ENCODE results near the gene OCRL.

OCRL gene

GRCh38 chrX:129618997-129619396, 78.9 kb downstream of the OCRL start:
- Histone ChIP-seq H3K9ac (ENCODE audit: low read depth in 1 of 2, low read length in 2 of 2) (no peak overlapping the region), H3K9me3 (ENCODE audit: control insufficient read depth in 2 of 2, low read length in 2 of 2) (no peaks in the 10 kb centered on the region), H3K4me1 (ENCODE audit: control insufficient read depth in 2 of 2, insufficient read depth in 2 of 2, low read length in 2 of 2) (peaks cover 0 to 2% of the 10 kb centered on the region in 2 donors), H3K27ac (ENCODE audit: low read depth in 2 of 2, low read length in 2 of 2) (no peak overlapping the region), H3K4me3 (ENCODE audit: low read length in 2 of 2) (no peak overlapping the region), H3K27me3 (ENCODE audit: control insufficient read depth in 2 of 2, insufficient read depth in 2 of 2, low read length in 2 of 2) (peaks cover 5 to 16% of the 10 kb centered on the region in 2 donors), H3K36me3 (ENCODE audit: control insufficient read depth in 2 of 2, insufficient read depth in 2 of 2, low read length in 2 of 2) (no peaks in the 10 kb centered on the region)

- H3K27me3 ChIP-seq (ENCODE audit: control insufficient read depth in 2 of 2, insufficient read depth in 2 of 2, low read length in 2 of 2), result peaks cover 5 to 11% of the 10 kb centered on the region in 2 donors
Observed at GRCh38 chrX:129622757-129623301, 82.8 kb downstream of the OCRL start.

GRCh38 chrX:129626026-129626425, 86.0 kb downstream of the OCRL start:
- no peaks in the 10 kb centered on the region for H3K4me1 ChIP-seq (ENCODE audit: control insufficient read depth in 2 of 2, insufficient read depth in 2 of 2, low read length in 2 of 2)
- H3K9me3 ChIP-seq (ENCODE audit: control insufficient read depth in 2 of 2, low read length in 2 of 2), result no peaks in the 10 kb centered on the region
- peaks cover 0 to 5% of the 10 kb centered on the region in 2 donors for H3K27me3 ChIP-seq (ENCODE audit: control insufficient read depth in 2 of 2, insufficient read depth in 2 of 2, low read length in 2 of 2)
- no peak overlapping the region for H3K27ac ChIP-seq (ENCODE audit: low read depth in 2 of 2, low read length in 2 of 2)
- no peak overlapping the region for H3K9ac ChIP-seq (ENCODE audit: low read depth in 1 of 2, low read length in 2 of 2)
- H3K4me3 ChIP-seq (ENCODE audit: low read length in 2 of 2), result no peak overlapping the region
- H3K36me3 ChIP-seq (ENCODE audit: control insufficient read depth in 2 of 2, insufficient read depth in 2 of 2, low read length in 2 of 2), result no peaks in the 10 kb centered on the region

More at GRCh38 chrX:129622757-129623301, 82.8 kb downstream of the OCRL start:
- Histone ChIP-seq H3K9ac (ENCODE audit: low read depth in 1 of 2, low read length in 2 of 2) (no peak overlapping the region), H3K27ac (ENCODE audit: low read depth in 2 of 2, low read length in 2 of 2) (no peak overlapping the region), H3K4me1 (ENCODE audit: control insufficient read depth in 2 of 2, insufficient read depth in 2 of 2, low read length in 2 of 2) (peaks cover 0 to 2% of the 10 kb centered on the region in 2 donors), H3K36me3 (ENCODE audit: control insufficient read depth in 2 of 2, insufficient read depth in 2 of 2, low read length in 2 of 2) (no peaks in the 10 kb centered on the region), H3K4me3 (ENCODE audit: low read length in 2 of 2) (no peak overlapping the region), H3K9me3 (ENCODE audit: control insufficient read depth in 2 of 2, low read length in 2 of 2) (no peaks in the 10 kb centered on the region)

- Histone ChIP-seq H3K4me3 (ENCODE audit: low read length in 2 of 2) (no peak overlapping the region), H3K36me3 (ENCODE audit: control insufficient read depth in 2 of 2, insufficient read depth in 2 of 2, low read length in 2 of 2) (no peaks in the 10 kb centered on the region), H3K27ac (ENCODE audit: low read depth in 2 of 2, low read length in 2 of 2) (no peak overlapping the region), H3K9ac (ENCODE audit: low read depth in 1 of 2, low read length in 2 of 2) (no peak overlapping the region), H3K27me3 (ENCODE audit: control insufficient read depth in 2 of 2, insufficient read depth in 2 of 2, low read length in 2 of 2) (no peaks in the 10 kb centered on the region), H3K9me3 (ENCODE audit: control insufficient read depth in 2 of 2, low read length in 2 of 2) (no peaks in the 10 kb centered on the region), H3K4me1 (ENCODE audit: control insufficient read depth in 2 of 2, insufficient read depth in 2 of 2, low read length in 2 of 2) (no peaks in the 10 kb centered on the region)
Observed at GRCh38 chrX:129629837-129630236, 89.8 kb downstream of the OCRL start.

- Histone ChIP-seq H3K9ac (ENCODE audit: low read depth in 1 of 2, low read length in 2 of 2) (no peak overlapping the region), H3K4me1 (ENCODE audit: control insufficient read depth in 2 of 2, insufficient read depth in 2 of 2, low read length in 2 of 2) (peaks cover 2 to 7% of the 10 kb centered on the region in 2 donors), H3K36me3 (ENCODE audit: control insufficient read depth in 2 of 2, insufficient read depth in 2 of 2, low read length in 2 of 2) (no peaks in the 10 kb centered on the region), H3K4me3 (ENCODE audit: low read length in 2 of 2) (no peak overlapping the region), H3K27me3 (ENCODE audit: control insufficient read depth in 2 of 2, insufficient read depth in 2 of 2, low read length in 2 of 2) (peaks cover 0 to 3% of the 10 kb centered on the region in 2 donors), H3K9me3 (ENCODE audit: control insufficient read depth in 2 of 2, low read length in 2 of 2) (no peaks in the 10 kb centered on the region), H3K27ac (ENCODE audit: low read depth in 2 of 2, low read length in 2 of 2) (no peak overlapping the region)
Observed at GRCh38 chrX:129631849-129632248, 91.8 kb downstream of the OCRL start.

- no peak overlapping the region for H3K27ac ChIP-seq (ENCODE audit: low read depth in 2 of 2, low read length in 2 of 2)
- no peak overlapping the region for H3K9ac ChIP-seq (ENCODE audit: low read depth in 1 of 2, low read length in 2 of 2)
- H3K9me3 ChIP-seq (ENCODE audit: control insufficient read depth in 2 of 2, low read length in 2 of 2), result no peaks in the 10 kb centered on the region
- peaks cover 6 to 12% of the 10 kb centered on the region in 2 donors for H3K4me1 ChIP-seq (ENCODE audit: control insufficient read depth in 2 of 2, insufficient read depth in 2 of 2, low read length in 2 of 2)
- H3K4me3 ChIP-seq (ENCODE audit: low read length in 2 of 2), result no peak overlapping the region
- no peaks in the 10 kb centered on the region for H3K36me3 ChIP-seq (ENCODE audit: control insufficient read depth in 2 of 2, insufficient read depth in 2 of 2, low read length in 2 of 2)
- peaks cover 0 to 3% of the 10 kb centered on the region in 2 donors for H3K27me3 ChIP-seq (ENCODE audit: control insufficient read depth in 2 of 2, insufficient read depth in 2 of 2, low read length in 2 of 2)
Observed at GRCh38 chrX:129632443-129632842, 92.4 kb downstream of the OCRL start.

GRCh38 chrX:129634541-129634940, 94.5 kb downstream of the OCRL start:
- Histone ChIP-seq H3K4me3 (ENCODE audit: low read length in 2 of 2) (no peak overlapping the region), H3K9ac (ENCODE audit: low read depth in 1 of 2, low read length in 2 of 2) (no peak overlapping the region), H3K4me1 (ENCODE audit: control insufficient read depth in 2 of 2, insufficient read depth in 2 of 2, low read length in 2 of 2) (peaks cover 6 to 12% of the 10 kb centered on the region in 2 donors), H3K27ac (ENCODE audit: low read depth in 2 of 2, low read length in 2 of 2) (no peak overlapping the region), H3K9me3 (ENCODE audit: control insufficient read depth in 2 of 2, low read length in 2 of 2) (no peaks in the 10 kb centered on the region), H3K36me3 (ENCODE audit: control insufficient read depth in 2 of 2, insufficient read depth in 2 of 2, low read length in 2 of 2) (no peaks in the 10 kb centered on the region), H3K27me3 (ENCODE audit: control insufficient read depth in 2 of 2, insufficient read depth in 2 of 2, low read length in 2 of 2) (peaks cover 0 to 3% of the 10 kb centered on the region in 2 donors)

- no peaks in the 10 kb centered on the region for H3K9me3 ChIP-seq (ENCODE audit: control insufficient read depth in 2 of 2, low read length in 2 of 2)
- H3K27me3 ChIP-seq (ENCODE audit: control insufficient read depth in 2 of 2, insufficient read depth in 2 of 2, low read length in 2 of 2), result peaks cover 0 to 7% of the 10 kb centered on the region in 2 donors
- no peaks in the 10 kb centered on the region for H3K36me3 ChIP-seq (ENCODE audit: control insufficient read depth in 2 of 2, insufficient read depth in 2 of 2, low read length in 2 of 2)
- H3K4me1 ChIP-seq (ENCODE audit: control insufficient read depth in 2 of 2, insufficient read depth in 2 of 2, low read length in 2 of 2), result peaks cover 6 to 12% of the 10 kb centered on the region in 2 donors
- H3K9ac ChIP-seq (ENCODE audit: low read depth in 1 of 2, low read length in 2 of 2), result no peak overlapping the region
- peak overlapping the region; percentile 64 to 69 for H3K27ac ChIP-seq (ENCODE audit: low read depth in 2 of 2, low read length in 2 of 2)
- H3K4me3 ChIP-seq (ENCODE audit: low read length in 2 of 2), result no peak overlapping the region
Observed at GRCh38 chrX:129636175-129636681, 96.2 kb downstream of the OCRL start.

- Histone ChIP-seq H3K27ac (ENCODE audit: low read depth in 2 of 2, low read length in 2 of 2) (peak overlapping the region; percentile 59 to 63), H3K36me3 (ENCODE audit: control insufficient read depth in 2 of 2, insufficient read depth in 2 of 2, low read length in 2 of 2) (no peaks in the 10 kb centered on the region), H3K27me3 (ENCODE audit: control insufficient read depth in 2 of 2, insufficient read depth in 2 of 2, low read length in 2 of 2) (peaks cover 0 to 7% of the 10 kb centered on the region in 2 donors), H3K4me1 (ENCODE audit: control insufficient read depth in 2 of 2, insufficient read depth in 2 of 2, low read length in 2 of 2) (peaks cover 6 to 12% of the 10 kb centered on the region in 2 donors), H3K9ac (ENCODE audit: low read depth in 1 of 2, low read length in 2 of 2) (no peak overlapping the region), H3K4me3 (ENCODE audit: low read length in 2 of 2) (no peak overlapping the region), H3K9me3 (ENCODE audit: control insufficient read depth in 2 of 2, low read length in 2 of 2) (no peaks in the 10 kb centered on the region)
Observed at GRCh38 chrX:129637217-129638109, 97.4 kb downstream of the OCRL start.

GRCh38 chrX:129638917-129639316, 98.9 kb downstream of the OCRL start:
- Histone ChIP-seq H3K27ac (ENCODE audit: low read depth in 2 of 2, low read length in 2 of 2) (no peak overlapping the region), H3K9ac (ENCODE audit: low read depth in 1 of 2, low read length in 2 of 2) (no peak overlapping the region), H3K36me3 (ENCODE audit: control insufficient read depth in 2 of 2, insufficient read depth in 2 of 2, low read length in 2 of 2) (no peaks in the 10 kb centered on the region), H3K4me3 (ENCODE audit: low read length in 2 of 2) (no peak overlapping the region), H3K9me3 (ENCODE audit: control insufficient read depth in 2 of 2, low read length in 2 of 2) (no peaks in the 10 kb centered on the region), H3K27me3 (ENCODE audit: control insufficient read depth in 2 of 2, insufficient read depth in 2 of 2, low read length in 2 of 2) (peaks cover 0 to 7% of the 10 kb centered on the region in 2 donors), H3K4me1 (ENCODE audit: control insufficient read depth in 2 of 2, insufficient read depth in 2 of 2, low read length in 2 of 2) (peaks cover 6 to 12% of the 10 kb centered on the region in 2 donors)
